G401 (cell line): ENCODE measurements around the gene CDYL. TPM values are rescaled to one million over a fixed set of nuclear protein-coding genes. Genes with fewer than 3 reads are reported as not detected.
"Not testable (repeated sequence)": the region's sequence is repeated elsewhere in the genome, so short reads cannot be mapped to it uniquely, and the experiment has no call there.

Source experiments
- DNase-seq: peaks from one replicate; pipeline ENCODE4 v3.0.0-alpha.2; 2015; ENCODE audit warnings: low spot score
- in situ Hi-C: cut with HindIII; loops from 2 replicates; pipeline ENCODE4 v1.10.0; 2016; ENCODE audit warnings: low sequenced_read_pairs, mixed read lengths
- total RNA-seq: library from RNA; depleted of rRNA; stranded (reverse); fragments of >200 nt; shearing (Covaris generic); gene quantifications from 2 replicates; pipeline ENCODE4 v1.2.3, GENCODE V29; 2014

The CDYL gene
- total RNA-seq, 1 experiment from 2014 or later: 22.6 TPM

GRCh38 chr6:4970739-4971395, 194.7 kb downstream of the CDYL start:
- in situ Hi-C loops: no loop called here

GRCh38 chr6:4971851-4972250, 195.6 kb downstream of the CDYL start:
- in situ Hi-C loops: no loop called here

More at GRCh38 chr6:4970739-4971395, 194.7 kb downstream of the CDYL start:
- DNase-seq: no peak

DNA sequence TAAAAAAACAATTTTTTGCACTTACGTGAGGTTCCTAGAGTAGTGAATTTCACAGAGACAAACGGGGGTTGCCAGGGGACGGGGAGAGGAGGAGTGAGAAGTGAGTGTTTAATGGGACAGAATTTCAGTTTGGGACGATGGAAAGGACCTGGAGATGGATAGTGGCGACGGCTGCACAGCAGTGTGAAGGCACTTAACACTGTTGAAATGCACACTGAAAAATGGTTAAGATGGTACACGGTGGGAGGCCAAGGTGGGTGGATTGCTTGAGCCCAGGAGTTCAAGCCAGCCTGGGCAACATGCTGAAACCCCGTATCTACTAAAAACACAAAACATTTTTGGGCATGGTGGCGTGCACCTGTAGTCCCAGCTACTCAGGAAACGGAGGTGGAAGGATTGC, 196.2 kb downstream of the CDYL start:
- in situ Hi-C loops: no loop called here
- DNase-seq: no peak

More at GRCh38 chr6:4971851-4972250, 195.6 kb downstream of the CDYL start:
- no peak for DNase-seq

DNA sequence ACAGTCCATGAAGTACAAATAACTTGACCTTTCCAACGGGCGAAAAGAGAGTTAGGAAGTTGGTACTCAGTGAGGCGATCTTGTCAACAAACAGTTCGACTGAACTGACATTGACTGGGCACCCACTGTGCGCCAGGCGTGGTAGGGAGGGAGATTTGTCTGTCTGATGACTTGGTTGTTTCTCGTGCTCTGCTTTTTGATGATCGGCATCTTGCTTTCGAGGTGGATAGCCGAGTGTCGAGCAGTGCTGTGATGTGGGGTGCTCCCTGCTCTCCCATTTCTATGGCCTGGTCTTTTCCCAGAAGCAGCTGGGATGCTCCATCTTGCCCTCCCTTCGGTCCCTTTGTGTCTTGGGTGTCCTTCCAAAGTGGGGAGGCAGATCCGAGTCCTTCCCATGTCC, 197.2 kb downstream of the CDYL start:
- in situ Hi-C loops: no loop called here
- no peak for DNase-seq

DNA sequence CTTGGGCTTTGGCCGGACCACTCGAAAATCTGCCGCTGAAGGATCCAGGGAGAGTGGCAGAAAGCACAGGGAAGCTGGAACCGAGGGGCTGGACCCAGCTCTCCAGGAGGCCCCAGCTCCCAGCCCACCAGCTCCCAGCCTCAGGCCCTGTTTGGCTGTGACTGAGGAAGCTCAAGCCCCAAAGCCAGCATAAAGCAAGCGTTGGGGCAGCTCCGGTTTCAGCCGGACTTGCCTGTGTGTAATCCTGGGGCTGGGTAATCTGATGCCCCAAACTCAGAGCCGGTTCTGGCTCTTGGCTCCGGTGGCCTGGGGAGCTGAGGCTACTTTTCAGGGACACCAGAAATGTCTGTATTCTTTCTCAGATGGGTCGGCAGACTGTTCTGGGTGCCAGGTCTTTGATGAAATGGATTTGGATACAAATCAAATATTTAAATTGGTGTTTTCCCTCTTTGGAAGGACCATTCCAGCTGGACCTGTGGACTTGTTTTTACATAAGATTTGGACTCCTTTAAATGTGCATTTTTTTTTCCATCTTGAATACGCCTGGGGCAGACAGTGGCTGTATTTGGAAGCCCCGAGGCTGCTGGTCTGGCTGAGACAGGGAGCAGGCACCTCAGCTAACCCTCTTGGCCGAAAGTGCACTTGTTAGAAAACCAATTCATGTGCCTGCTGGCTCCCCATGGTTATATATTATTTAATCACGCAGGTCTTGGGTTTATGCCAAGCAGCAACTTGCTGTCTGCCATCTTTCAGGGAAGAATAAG, 198.0 kb downstream of the CDYL start:
- no peak for DNase-seq
- in situ Hi-C loops: no loop called here

- in situ Hi-C loops: no loop called here
- no peak for DNase-seq
Measured at GRCh38 chr6:4974962-4975361, 198.8 kb downstream of the CDYL start.

DNA sequence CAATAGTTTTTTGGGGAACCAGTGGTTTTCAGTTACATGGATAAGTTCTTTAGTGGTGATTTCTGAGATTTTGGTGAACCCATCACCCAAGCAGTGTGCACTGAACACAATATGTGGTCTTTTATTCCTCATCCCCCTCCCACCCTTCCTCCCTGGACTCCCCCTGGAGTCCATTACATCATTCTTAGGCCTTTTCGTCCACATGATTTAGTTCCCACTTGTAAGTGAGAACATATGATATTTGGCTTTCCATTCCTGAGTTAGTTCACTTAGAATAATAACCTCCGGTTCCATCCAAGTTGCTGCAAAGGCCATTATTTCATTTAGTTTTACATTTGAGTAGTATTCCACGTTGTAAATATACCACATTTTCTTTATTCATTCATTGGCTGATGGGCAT, 199.3 kb downstream of the CDYL start:
- no peak for DNase-seq
- in situ Hi-C loops: no loop called here

- in situ Hi-C loops: no loop called here
- no peak for DNase-seq
Measured at GRCh38 chr6:4977468-4977867, 201.3 kb downstream of the CDYL start.

GRCh38 chr6:4979426-4979825, 203.2 kb downstream of the CDYL start:
- DNase-seq: no peak
- in situ Hi-C loops: no loop called here

DNA sequence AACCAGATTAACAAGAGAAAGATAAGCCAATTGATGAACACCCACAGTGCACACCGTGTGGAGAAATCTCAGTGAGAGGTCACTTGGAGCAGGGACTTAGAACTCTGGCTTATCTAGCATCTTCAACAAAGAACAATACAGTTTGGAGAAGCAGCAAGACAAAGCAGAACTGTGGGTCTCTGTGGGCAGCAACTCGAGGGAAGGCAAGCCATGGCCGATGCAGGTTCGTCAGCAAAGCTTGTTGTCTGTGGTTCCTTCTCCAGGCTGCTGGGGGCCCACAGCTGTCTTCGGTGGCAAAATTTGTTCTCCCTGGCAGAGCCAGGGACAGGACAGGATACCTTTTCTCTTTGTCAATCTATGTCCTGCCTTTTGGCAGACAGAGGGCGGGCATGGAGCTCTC, 205.6 kb downstream of the CDYL start:
- DNase-seq: no peak
- in situ Hi-C loops: no loop called here

- in situ Hi-C loops: no loop called here
- DNase-seq: no peak
Measured at GRCh38 chr6:4983322-4983721, 207.1 kb downstream of the CDYL start.

DNA sequence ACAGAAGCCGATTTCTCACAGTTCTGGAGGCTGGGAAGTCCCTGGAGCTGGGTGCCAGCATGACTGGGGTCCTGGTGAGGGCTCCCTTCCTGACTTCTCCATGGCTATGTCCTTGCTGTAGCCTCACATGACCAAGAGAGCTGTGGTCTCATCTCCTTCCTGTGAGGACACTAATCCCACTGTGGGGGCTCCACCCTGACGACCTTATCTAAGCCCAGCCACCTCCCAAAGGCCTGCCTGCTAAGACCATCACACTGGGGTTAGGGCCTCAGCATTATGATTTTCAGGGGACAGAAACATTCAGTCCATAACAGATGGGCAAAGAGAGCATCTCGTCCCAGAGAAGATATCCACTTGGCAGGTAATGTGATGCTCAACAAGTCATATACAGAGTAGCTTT, 210.8 kb downstream of the CDYL start:
- DNase-seq: no peak
- in situ Hi-C loops: no loop called here

- in situ Hi-C loops: no loop called here
- no peak for DNase-seq
Measured at GRCh38 chr6:4987432-4987831, 211.2 kb downstream of the CDYL start.

- in situ Hi-C loops: no loop called here
- peak; percentile 85 for DNase-seq
Measured at GRCh38 chr6:4994741-4995140, 218.5 kb downstream of the CDYL start.

- DNase-seq: no peak
- in situ Hi-C loops: no loop called here
Measured at GRCh38 chr6:4997862-4998261, 221.7 kb downstream of the CDYL start.

DNA sequence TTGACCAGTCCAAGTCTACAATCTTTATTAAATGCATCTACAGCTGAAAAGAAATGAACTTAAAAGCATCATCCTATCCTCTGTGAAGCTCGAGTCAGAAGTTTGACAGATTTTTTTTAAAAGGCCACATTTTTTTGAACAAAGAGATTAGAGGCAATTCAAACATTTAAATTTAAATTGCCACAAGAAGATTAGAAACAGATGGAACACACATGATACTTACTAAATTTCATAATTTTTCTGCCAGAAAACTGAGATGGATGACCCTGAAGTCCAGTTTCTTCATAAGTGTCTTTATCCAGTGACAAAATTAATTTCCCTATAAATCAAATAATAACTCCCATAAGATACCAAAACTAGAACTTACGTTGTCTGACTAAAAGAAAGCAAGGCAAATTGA, 223.4 kb downstream of the CDYL start:
- no peak for DNase-seq

GRCh38 chr6:5003604-5004372, 227.6 kb downstream of the CDYL start, which contains the start of gene RPP40:
Gene RPP40 (minus strand): TSS chr6:5004037. CDS start chr6:5004002, 35 bp downstream.
- DNase-seq: peak; percentile 96
- in situ Hi-C loops: no loop called here

More for the DNA sequence above, 223.4 kb downstream of the CDYL start:
- in situ Hi-C loops: no loop called here

DNA sequence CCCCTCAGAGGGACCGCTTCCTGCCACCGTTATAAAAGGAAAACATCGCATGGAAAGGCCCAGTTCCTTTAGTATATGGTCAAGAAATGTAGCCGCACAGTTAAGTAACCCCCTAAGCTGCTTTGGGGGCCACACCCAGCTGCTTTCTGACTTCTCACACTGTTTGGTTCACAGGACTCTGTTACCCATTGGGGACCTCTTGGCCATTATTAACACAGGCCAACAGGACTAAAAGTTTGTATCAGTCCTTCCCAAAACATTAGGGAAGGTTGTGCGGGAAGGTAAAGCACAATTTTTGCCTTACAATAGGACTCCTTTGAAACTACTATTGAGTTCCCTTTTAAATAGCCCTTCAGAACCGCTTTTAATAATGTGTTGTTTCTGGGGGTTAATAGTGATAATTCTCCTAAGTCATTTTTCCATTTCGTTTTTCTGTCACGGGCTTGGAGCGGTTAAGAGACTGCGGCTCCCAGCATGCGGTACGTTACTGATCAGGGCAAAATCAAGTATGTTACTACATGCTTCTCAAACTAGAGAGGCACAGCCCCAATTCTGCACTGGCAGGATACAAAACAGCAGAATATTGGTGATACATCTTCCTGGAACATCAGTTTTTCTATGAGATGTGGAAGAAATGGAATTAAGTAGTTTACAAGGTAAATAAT, 228.3 kb downstream of the CDYL start:
- in situ Hi-C loops: no loop called here
- no peak for DNase-seq

- DNase-seq, in situ Hi-C loops: not testable (repeated sequence)
Measured at GRCh38 chr6:5005038-5005433, 228.8 kb downstream of the CDYL start.
